ENCODE data around the gene GP5. TPM values are rescaled to one million over a fixed set of nuclear protein-coding genes. Genes with fewer than 3 reads are reported as not detected.

Gene GP5
- total RNA-seq, 6 experiments from 2014 or later, result 0.05 TPM; not detected in 5

GRCh38 chr3:194379231-194379630, 19.8 kb downstream of the GP5 start:
- Mint-ChIP-seq H3K27me3 (ENCODE audit: insufficient read depth) (peaks cover 10% of the 10 kb centered on the region), H3K36me3 (ENCODE audit: low read depth) (no peaks in the 10 kb centered on the region), H3K4me3 (no peak overlapping the region), H3K27ac (no peak overlapping the region), H3K9me3 (no peaks in the 10 kb centered on the region), H3K4me1 (ENCODE audit: low read depth) (peaks cover 28% of the 10 kb centered on the region)
- no peak for DNase-seq
- TF ChIP-seq CTCF (IDR thresholded peaks at IDR 0.05), result no peak

- no peaks in the 10 kb centered on the region for H3K9me3 Mint-ChIP-seq
- peaks cover 3% of the 10 kb centered on the region for H3K27me3 Mint-ChIP-seq (ENCODE audit: insufficient read depth)
- no peaks in the 10 kb centered on the region for H3K36me3 Mint-ChIP-seq (ENCODE audit: low read depth)
- H3K4me3 Mint-ChIP-seq, result no peak overlapping the region
- TF ChIP-seq CTCF (IDR thresholded peaks at IDR 0.05), result no peak
- peaks cover 28% of the 10 kb centered on the region for H3K4me1 Mint-ChIP-seq (ENCODE audit: low read depth)
- DNase-seq, result no peak
- H3K27ac Mint-ChIP-seq, result no peak overlapping the region
Measured at GRCh38 chr3:194377708-194378107, 21.4 kb downstream of the GP5 start.

GRCh38 chr3:194376241-194376560, 22.9 kb downstream of the GP5 start:
- H3K4me3 Mint-ChIP-seq, result no peak overlapping the region
- no peaks in the 10 kb centered on the region for H3K9me3 Mint-ChIP-seq
- DNase-seq, result no peak
- no peaks in the 10 kb centered on the region for H3K36me3 Mint-ChIP-seq (ENCODE audit: low read depth)
- H3K27me3 Mint-ChIP-seq (ENCODE audit: insufficient read depth), result peaks cover 3% of the 10 kb centered on the region
- H3K27ac Mint-ChIP-seq, result no peak overlapping the region
- TF ChIP-seq CTCF (IDR thresholded peaks at IDR 0.05), result no peak
- H3K4me1 Mint-ChIP-seq (ENCODE audit: low read depth), result peaks cover 28% of the 10 kb centered on the region

- Mint-ChIP-seq H3K27ac (peak overlapping the region; percentile 29; the same call in 1 of the 2 replicates), H3K9me3 (no peaks in the 10 kb centered on the region), H3K27me3 (ENCODE audit: insufficient read depth) (peaks cover 3% of the 10 kb centered on the region), H3K36me3 (ENCODE audit: low read depth) (no peaks in the 10 kb centered on the region), H3K4me1 (ENCODE audit: low read depth) (peaks cover 31% of the 10 kb centered on the region), H3K4me3 (no peak overlapping the region)
- DNase-seq, result no peak
- TF ChIP-seq CTCF (IDR thresholded peaks at IDR 0.05), result no peak
Measured at GRCh38 chr3:194375473-194376240, 23.4 kb downstream of the GP5 start.

GRCh38 chr3:194374935-194375334, 24.1 kb downstream of the GP5 start:
- no peak for DNase-seq
- no peaks in the 10 kb centered on the region for H3K9me3 Mint-ChIP-seq
- TF ChIP-seq CTCF (IDR thresholded peaks at IDR 0.05), result no peak
- H3K4me3 Mint-ChIP-seq, result no peak overlapping the region
- H3K27ac Mint-ChIP-seq, result no peak overlapping the region
- H3K36me3 Mint-ChIP-seq (ENCODE audit: low read depth), result no peaks in the 10 kb centered on the region
- no peaks in the 10 kb centered on the region; the same call in 1 of the 2 replicates for H3K27me3 Mint-ChIP-seq (ENCODE audit: insufficient read depth)
- peaks cover 38% of the 10 kb centered on the region for H3K4me1 Mint-ChIP-seq (ENCODE audit: low read depth)
